Keratinocyte (primary cell): Measurements from ENCODE around the gene CTNNA3. TPM values are rescaled to one million over a fixed set of nuclear protein-coding genes. Genes with fewer than 3 reads are reported as not detected.

Source experiments
- DNase-seq: peaks from one replicate; pipeline ENCODE4 v3.0.0-alpha.2; 2011; ENCODE audit warnings: low read depth, missing footprints, low spot score
- FAIRE-seq: peaks from 2 replicates; lab custom pipeline; 2011; peaks lifted over from hg19 to GRCh38; lab: Jason Lieb, UNC
- H2AFZ ChIP-seq: 2 replicates; pipeline ENCODE4 v1.6.0; 2012; ENCODE audit warnings: low read length, control low read depth, inconsistent platforms; ENCODE audit not compliant: control insufficient read depth
- H3K27ac ChIP-seq: 2 replicates; pipeline ENCODE4 v1.5.1; 2011; ENCODE audit warnings: low read length; ENCODE audit not compliant: control insufficient read depth, insufficient read depth
- H3K27me3 ChIP-seq: 3 replicates; pipeline ENCODE4 v1.6.0; 2011; ENCODE audit warnings: low read length; ENCODE audit not compliant: control insufficient read depth, insufficient read depth; ENCODE audit errors: extremely low read depth
- H3K36me3 ChIP-seq, 2 experiments: 2 replicates in 1 of 2; 3 replicates in 1 of 2; pipeline ENCODE4 v1.5.1; 2011; ENCODE audit warnings: low read length in 2 of 2, mild to moderate bottlenecking in 1 of 2; ENCODE audit not compliant: control insufficient read depth in 2 of 2, insufficient read depth in 2 of 2; ENCODE audit errors: extremely low read depth in 1 of 2
- H3K4me1 ChIP-seq: 3 replicates; pipeline ENCODE4 v1.5.1; 2011; ENCODE audit warnings: low read length; ENCODE audit not compliant: control insufficient read depth, insufficient read depth; ENCODE audit errors: extremely low read depth
- H3K4me2 ChIP-seq: 3 replicates; pipeline ENCODE4 v1.6.0; 2011; ENCODE audit warnings: low read depth, low read length; ENCODE audit not compliant: control insufficient read depth, insufficient read depth; ENCODE audit errors: extremely low read depth
- H3K4me3 ChIP-seq, 3 experiments: fragments of 200-600 bp in 1 of 3; sonication (generic) in 1 of 3; 2 replicates in 2 of 3; 3 replicates in 1 of 3; pipeline ENCODE4 v1.5.1; 2011 to 2016; ENCODE audit warnings: low read length in 3 of 3, mild to moderate bottlenecking in 3 of 3, control low read depth in 2 of 3, inconsistent platforms in 1 of 3, low read depth in 1 of 3, mixed read lengths in 1 of 3, mixed run types in 1 of 3, moderate library complexity in 1 of 3; ENCODE audit not compliant: control insufficient read depth in 2 of 3, insufficient read depth in 2 of 3; ENCODE audit errors: extremely low read depth in 1 of 3
- H3K79me2 ChIP-seq: 2 replicates; pipeline ENCODE4 v1.6.0; 2012; ENCODE audit warnings: low read length; ENCODE audit not compliant: control insufficient read depth, insufficient read depth
- H3K9ac ChIP-seq: 3 replicates; pipeline ENCODE4 v1.6.0; 2011; ENCODE audit warnings: low read length; ENCODE audit not compliant: control insufficient read depth, insufficient read depth; ENCODE audit errors: extremely low read depth
- H3K9me1 ChIP-seq: 3 replicates; pipeline ENCODE4 v1.6.0; 2011; ENCODE audit warnings: low read length; ENCODE audit not compliant: control insufficient read depth, insufficient read depth; ENCODE audit errors: extremely low read depth
- H3K9me3 ChIP-seq: 2 replicates; pipeline ENCODE4 v1.5.1; 2012; ENCODE audit warnings: low read depth, low read length; ENCODE audit not compliant: control insufficient read depth
- H4K20me1 ChIP-seq: 3 replicates; pipeline ENCODE4 v1.6.0; 2011; ENCODE audit warnings: low read length; ENCODE audit not compliant: control insufficient read depth, insufficient read depth; ENCODE audit errors: extremely low read depth
- EZH2 ChIP-seq: IDR thresholded peaks from one replicate; pipeline ENCODE4 v1.6.1; 2012; ENCODE audit warnings: inconsistent platforms, mild to moderate bottlenecking, low read length, moderate library complexity
- dilution Hi-C: fragments of 300-500 bp; cut with MboI; formaldehyde crosslinking; loops from one replicate; pipeline ENCODE4 v1.7.0; 2020; ENCODE audit warnings: low sequenced_read_pairs; ENCODE audit not compliant: extremely low pct_ligation_motif_present
- polyA plus RNA-seq, 5 experiments: library from polyadenylated mRNA; depleted of rRNA in 3 of 5; stranded (reverse) in 3 of 5; stranded (forward) in 1 of 5; unstranded in 1 of 5; fragments of >200 nt; gene quantifications; 1 replicate in 1 of 5; 2 replicates in 3 of 5; 3 replicates in 1 of 5; pipeline versions ENCODE4 v1.2.1 to v1.2.3, GENCODE V29; 2011 to 2012; ENCODE audit warnings: missing spikeins in 2 of 5, low read depth in 1 of 5, low replicate concordance in 1 of 5
- TF ChIP-seq, protein P1 (sequence below), 3 experiments: IDR thresholded peaks in 1 of 3; conservative IDR thresholded peaks in 1 of 3; optimal IDR thresholded peaks in 1 of 3; 2 replicates in 2 of 3; 3 replicates in 1 of 3; pipeline versions ENCODE3 to v1.5.1; 2011; ENCODE audit warnings: low read length in 3 of 3, mild to moderate bottlenecking in 3 of 3, moderate library complexity in 2 of 3, control low read depth in 1 of 3, inconsistent platforms in 1 of 3; ENCODE audit not compliant: insufficient read depth in 2 of 3; ENCODE audit errors: extremely low read depth in 1 of 3

CTNNA3 gene
- polyA plus RNA-seq, 1 donor (not counting 4 experiments of a cell fraction or from before 2014, with no cell fraction given): 0.01 TPM

DNA sequence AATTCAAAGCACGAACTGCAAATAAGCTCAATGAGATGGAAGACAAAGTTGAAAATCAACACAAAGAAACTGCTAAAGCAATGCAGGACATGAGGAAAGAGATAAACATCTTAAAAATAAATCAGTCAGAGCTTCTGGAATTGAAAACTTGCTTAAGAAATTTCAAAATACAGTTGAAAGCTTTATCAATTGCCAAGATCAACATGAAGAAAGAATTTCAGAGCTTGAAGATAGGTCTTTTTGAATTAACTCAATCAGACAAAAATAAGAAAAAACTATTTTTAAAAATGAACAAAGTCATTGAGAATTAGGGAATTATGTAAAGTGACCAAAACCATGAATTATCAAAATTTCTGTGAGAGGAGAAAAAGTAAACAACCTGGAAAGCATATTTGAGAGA, 218.1 kb downstream of the CTNNA3 start:
- H3K79me2 ChIP-seq: no peaks in the 10 kb centered on the region
- no peaks in the 10 kb centered on the region for H3K36me3 ChIP-seq
- no peaks in the 10 kb centered on the region for H3K27me3 ChIP-seq
- H3K4me1 ChIP-seq: no peaks in the 10 kb centered on the region
- no peak overlapping the region for H3K27ac ChIP-seq
- no peak for TF ChIP-seq EZH2
- TF ChIP-seq, protein P1, sequence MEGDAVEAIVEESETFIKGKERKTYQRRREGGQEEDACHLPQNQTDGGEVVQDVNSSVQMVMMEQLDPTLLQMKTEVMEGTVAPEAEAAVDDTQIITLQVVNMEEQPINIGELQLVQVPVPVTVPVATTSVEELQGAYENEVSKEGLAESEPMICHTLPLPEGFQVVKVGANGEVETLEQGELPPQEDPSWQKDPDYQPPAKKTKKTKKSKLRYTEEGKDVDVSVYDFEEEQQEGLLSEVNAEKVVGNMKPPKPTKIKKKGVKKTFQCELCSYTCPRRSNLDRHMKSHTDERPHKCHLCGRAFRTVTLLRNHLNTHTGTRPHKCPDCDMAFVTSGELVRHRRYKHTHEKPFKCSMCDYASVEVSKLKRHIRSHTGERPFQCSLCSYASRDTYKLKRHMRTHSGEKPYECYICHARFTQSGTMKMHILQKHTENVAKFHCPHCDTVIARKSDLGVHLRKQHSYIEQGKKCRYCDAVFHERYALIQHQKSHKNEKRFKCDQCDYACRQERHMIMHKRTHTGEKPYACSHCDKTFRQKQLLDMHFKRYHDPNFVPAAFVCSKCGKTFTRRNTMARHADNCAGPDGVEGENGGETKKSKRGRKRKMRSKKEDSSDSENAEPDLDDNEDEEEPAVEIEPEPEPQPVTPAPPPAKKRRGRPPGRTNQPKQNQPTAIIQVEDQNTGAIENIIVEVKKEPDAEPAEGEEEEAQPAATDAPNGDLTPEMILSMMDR (optimal IDR thresholded peaks at IDR 0.05 in 1 of 3, IDR thresholded peaks at IDR 0.05 in 1 of 3, conservative IDR thresholded peaks at IDR 0.05 in 1 of 3; ENCODE audit: extremely low read depth in 1 of 3, insufficient read depth in 2 of 3, low read length in 3 of 3): no peak
- H3K9me1 ChIP-seq: no peaks in the 10 kb centered on the region
- DNase-seq (no peak), FAIRE-seq (no peak)
- H3K4me3 ChIP-seq: no peak overlapping the region
- dilution Hi-C loops: no loop called here
- no peak overlapping the region for H2AFZ ChIP-seq
- H3K9me3 ChIP-seq: peaks cover 2% of the 10 kb centered on the region
- no peak overlapping the region for H3K4me2 ChIP-seq
- no peak overlapping the region for H3K9ac ChIP-seq
- H4K20me1 ChIP-seq: no peaks in the 10 kb centered on the region

DNA sequence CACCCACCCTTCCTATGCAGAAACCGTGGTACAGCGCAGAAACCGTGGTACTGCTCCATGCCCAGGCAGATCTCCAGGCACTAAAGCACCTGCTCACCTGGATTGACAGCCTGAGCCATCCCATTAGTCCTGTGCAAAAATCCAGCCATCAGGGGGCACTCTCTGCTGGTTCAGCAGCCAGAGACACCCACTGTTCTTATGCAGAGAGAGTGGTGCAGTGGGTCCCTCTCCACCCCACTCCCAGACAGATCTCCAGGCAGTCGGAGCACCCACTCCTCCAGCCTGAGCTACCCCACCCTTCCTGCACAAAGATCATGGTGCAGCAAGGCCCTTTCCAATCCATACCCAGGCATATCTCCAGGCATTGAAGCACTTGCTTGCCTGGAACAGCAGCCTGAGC, 219.8 kb downstream of the CTNNA3 start:
- dilution Hi-C loops: no loop called here

More for the DNA sequence above, 219.8 kb downstream of the CTNNA3 start:
- no peak overlapping the region for H2AFZ ChIP-seq
- DNase-seq (no peak), FAIRE-seq (no peak)
- no peaks in the 10 kb centered on the region for H3K9me1 ChIP-seq
- H3K36me3 ChIP-seq: no peaks in the 10 kb centered on the region
- no peaks in the 10 kb centered on the region for H4K20me1 ChIP-seq
- H3K9me3 ChIP-seq: peaks cover 2% of the 10 kb centered on the region
- TF ChIP-seq, protein P1 (optimal IDR thresholded peaks at IDR 0.05 in 1 of 3, IDR thresholded peaks at IDR 0.05 in 1 of 3, conservative IDR thresholded peaks at IDR 0.05 in 1 of 3; ENCODE audit: extremely low read depth in 1 of 3, insufficient read depth in 2 of 3, low read length in 3 of 3): no peak
- no peak for TF ChIP-seq EZH2
- no peaks in the 10 kb centered on the region for H3K79me2 ChIP-seq
- no peaks in the 10 kb centered on the region for H3K4me1 ChIP-seq
- H3K27me3 ChIP-seq: no peaks in the 10 kb centered on the region
- H3K27ac ChIP-seq: no peak overlapping the region
- H3K9ac ChIP-seq: no peak overlapping the region
- no peak overlapping the region for H3K4me2 ChIP-seq
- no peak overlapping the region for H3K4me3 ChIP-seq
